ENCODE data around the gene LHFPL6.

The LHFPL6 gene

DNA sequence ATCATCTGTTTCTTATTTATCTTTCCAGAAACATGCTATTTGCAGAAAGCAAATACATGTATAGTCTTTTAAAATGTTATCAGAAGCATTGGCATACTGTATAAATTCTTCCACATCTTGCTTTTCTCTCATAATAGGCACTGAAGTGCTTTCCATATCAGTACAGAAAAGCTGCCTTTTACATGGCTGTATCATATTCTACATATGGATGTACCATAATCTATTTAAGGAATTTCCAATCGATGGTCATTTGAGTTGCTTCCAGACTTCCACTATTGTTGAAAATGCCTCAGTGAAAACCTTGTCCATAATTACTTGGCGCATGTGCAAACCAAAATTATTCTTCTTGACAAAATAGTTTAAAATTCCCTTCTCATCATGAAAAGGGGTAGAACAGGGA lies 272.5 kb downstream of the LHFPL6 start:
- Histone ChIP-seq H3K9me2 (ENCODE audit: low read depth, low read length) (no peaks in the 10 kb centered on the region), H3K9me3 (ENCODE audit: low read length) (no peaks in the 10 kb centered on the region), H4K20me1 (ENCODE audit: insufficient read depth, low read length) (no peaks in the 10 kb centered on the region), H3K27me3 (ENCODE audit: insufficient read depth, low read length) (no peaks in the 10 kb centered on the region), H3F3A (ENCODE audit: insufficient read depth, low read length) (no peaks in the 10 kb centered on the region), H3K36me3 (ENCODE audit: insufficient read depth, low read length) (no peaks in the 10 kb centered on the region), H3K4me1 (ENCODE audit: insufficient read depth, low read length, severe bottlenecking) (no peaks in the 10 kb centered on the region), H3K9ac (ENCODE audit: low read length) (no peak overlapping the region), H2AFZ (ENCODE audit: low read length) (no peak overlapping the region), H3K4me2 (ENCODE audit: low read length) (no peak overlapping the region), H3K27ac (ENCODE audit: low read depth, low read length, poor library complexity, severe bottlenecking) (no peak overlapping the region), H3K4me3 (ENCODE audit: low read depth, low read length, poor library complexity, severe bottlenecking) (no peak overlapping the region), H3K79me2 (ENCODE audit: insufficient read depth, low read length) (no peaks in the 10 kb centered on the region)
- no peak for TF ChIP-seq CTCF (IDR thresholded peaks at IDR 0.05; ENCODE audit: low read length)
- TF ChIP-seq EZH2 (IDR thresholded peaks at IDR 0.05; ENCODE audit: borderline replicate concordance, low read length): no peak

GRCh38 chr13:39329182-39329639 lies 273.8 kb downstream of the LHFPL6 start:
- Histone ChIP-seq H3K27ac (ENCODE audit: low read depth, low read length, poor library complexity, severe bottlenecking) (no peak overlapping the region), H3K79me2 (ENCODE audit: insufficient read depth, low read length) (no peaks in the 10 kb centered on the region), H3K4me1 (ENCODE audit: insufficient read depth, low read length, severe bottlenecking) (no peaks in the 10 kb centered on the region), H3K9me2 (ENCODE audit: low read depth, low read length) (no peaks in the 10 kb centered on the region), H3K9me3 (ENCODE audit: low read length) (no peaks in the 10 kb centered on the region), H3K4me3 (ENCODE audit: low read depth, low read length, poor library complexity, severe bottlenecking) (no peak overlapping the region), H3K9ac (ENCODE audit: low read length) (no peak overlapping the region), H3K36me3 (ENCODE audit: insufficient read depth, low read length) (no peaks in the 10 kb centered on the region), H3K4me2 (ENCODE audit: low read length) (no peak overlapping the region), H3K27me3 (ENCODE audit: insufficient read depth, low read length) (no peaks in the 10 kb centered on the region), H2AFZ (ENCODE audit: low read length) (no peak overlapping the region), H4K20me1 (ENCODE audit: insufficient read depth, low read length) (no peaks in the 10 kb centered on the region), H3F3A (ENCODE audit: insufficient read depth, low read length) (no peaks in the 10 kb centered on the region)
- no peak for TF ChIP-seq CTCF (IDR thresholded peaks at IDR 0.05; ENCODE audit: low read length)
- TF ChIP-seq EZH2 (IDR thresholded peaks at IDR 0.05; ENCODE audit: borderline replicate concordance, low read length): no peak

GRCh38 chr13:39327172-39327479 lies 275.9 kb downstream of the LHFPL6 start:
- no peaks in the 10 kb centered on the region for H3K4me1 ChIP-seq (ENCODE audit: insufficient read depth, low read length, severe bottlenecking)
- no peak overlapping the region for H3K9ac ChIP-seq (ENCODE audit: low read length)
- H3F3A ChIP-seq (ENCODE audit: insufficient read depth, low read length): no peaks in the 10 kb centered on the region
- H4K20me1 ChIP-seq (ENCODE audit: insufficient read depth, low read length): no peaks in the 10 kb centered on the region
- no peaks in the 10 kb centered on the region for H3K27me3 ChIP-seq (ENCODE audit: insufficient read depth, low read length)
- no peak overlapping the region for H3K27ac ChIP-seq (ENCODE audit: low read depth, low read length, poor library complexity, severe bottlenecking)
- no peak for TF ChIP-seq CTCF (IDR thresholded peaks at IDR 0.05; ENCODE audit: low read length)
- TF ChIP-seq EZH2 (IDR thresholded peaks at IDR 0.05; ENCODE audit: borderline replicate concordance, low read length): no peak
- no peaks in the 10 kb centered on the region for H3K9me3 ChIP-seq (ENCODE audit: low read length)
- H2AFZ ChIP-seq (ENCODE audit: low read length): no peak overlapping the region
- H3K4me2 ChIP-seq (ENCODE audit: low read length): no peak overlapping the region
- no peak overlapping the region for H3K4me3 ChIP-seq (ENCODE audit: low read depth, low read length, poor library complexity, severe bottlenecking)
- H3K79me2 ChIP-seq (ENCODE audit: insufficient read depth, low read length): no peaks in the 10 kb centered on the region
- no peaks in the 10 kb centered on the region for H3K9me2 ChIP-seq (ENCODE audit: low read depth, low read length)
- no peaks in the 10 kb centered on the region for H3K36me3 ChIP-seq (ENCODE audit: insufficient read depth, low read length)

All from OCI-LY1 (cell line).